Cardiac muscle cell (in vitro differentiated cells and primary cell): ENCODE measurements around the gene PPP3CB. TPM values are rescaled to one million over a fixed set of nuclear protein-coding genes. Genes with fewer than 3 reads are reported as not detected.
A peak's percentile ranks its signal among the peaks of the same experiment; 100 is the strongest.

ENCODE experiments used
- DNase-seq, 2 donors: peaks; one replicate each; pipeline versions ENCODE4 v3.0.0 to v3.0.0-alpha.2; 2010 to 2017; ENCODE audit warnings: low read depth in 1 of 2, low spot score in 1 of 2
- H3K27ac ChIP-seq: fragments of 200-600 bp; sonication (generic); 2 replicates; pipeline ENCODE4 v1.5.1; 2016
- H3K27me3 ChIP-seq: fragments of 200-600 bp; sonication (generic); 2 replicates; pipeline ENCODE4 v1.6.0; 2016; ENCODE audit warnings: control low read depth
- H3K36me3 ChIP-seq: fragments of 200-600 bp; sonication (generic); 2 replicates; pipeline ENCODE4 v1.5.1; 2016; ENCODE audit warnings: control low read depth
- H3K4me1 ChIP-seq: fragments of 200-600 bp; sonication (generic); 2 replicates; pipeline ENCODE4 v1.8.1; 2017; ENCODE audit warnings: low read depth, mild to moderate bottlenecking, mixed run types
- H3K4me3 ChIP-seq: fragments of 200-600 bp; sonication (generic); 2 replicates; pipeline ENCODE4 v1.5.1; 2016; ENCODE audit warnings: mild to moderate bottlenecking
- H3K9me3 ChIP-seq: fragments of 200-600 bp; sonication (generic); 2 replicates; pipeline ENCODE4 v1.5.1; 2017; ENCODE audit warnings: low read depth, mild to moderate bottlenecking, control low read depth
- polyA plus RNA-seq: library from polyadenylated mRNA; unstranded; fragments of >200 nt; fragmentation: Nextera tagmentation; extraction: Ambion mirVana; gene quantifications from 2 replicates; pipeline ENCODE4 v1.2.1, GENCODE V29; 2016
- total RNA-seq: library from RNA; depleted of rRNA; stranded (reverse); fragments of >200 nt; gene quantifications from 2 replicates; pipeline ENCODE4 v1.2.3, GENCODE V29; 2016
- TF ChIP-seq, protein P1 (sequence below): IDR thresholded peaks from 2 replicates; pipeline ENCODE4 v1.5.1; 2012; ENCODE audit warnings: low read depth, mild to moderate bottlenecking, low read length

Gene PPP3CB
- total and polyA plus RNA-seq, 2 experiments from 2014 or later, result 14.3 to 45.2 TPM

DNA sequence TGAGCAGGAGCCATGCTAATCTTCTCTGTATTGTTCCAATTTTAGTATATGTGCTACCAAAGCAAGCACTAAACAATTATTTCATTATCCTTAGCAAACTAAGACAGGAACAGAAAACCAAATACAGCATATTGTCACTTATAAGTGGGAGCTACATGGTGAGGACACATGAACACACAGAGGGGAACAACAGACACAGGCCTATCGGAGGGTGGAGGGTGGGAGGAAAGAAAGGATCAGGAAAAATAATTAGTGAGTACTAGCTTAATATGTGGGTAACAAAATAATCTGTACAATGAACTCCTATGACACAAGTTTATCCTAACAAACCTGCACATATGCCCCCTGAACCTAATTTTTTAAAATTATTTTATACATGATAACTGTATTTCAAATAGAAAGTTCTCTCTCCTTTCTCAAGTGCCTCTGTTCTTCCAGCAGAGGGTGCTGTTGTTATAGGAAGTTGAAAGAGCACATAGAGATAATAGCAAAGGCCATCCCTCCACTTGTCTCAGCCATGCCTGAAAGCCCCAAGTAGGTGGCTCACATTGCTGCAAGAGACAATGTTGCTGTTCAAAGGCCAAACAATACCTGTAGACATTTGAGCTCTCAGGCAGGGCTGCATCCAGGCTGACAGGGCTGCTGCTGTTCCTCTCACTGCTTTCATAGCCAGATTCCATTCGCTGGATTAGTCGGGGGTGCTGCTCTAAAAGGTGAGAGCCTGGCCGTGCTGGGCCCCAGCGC is 33.4 kb upstream of the PPP3CB start:
- Histone ChIP-seq H3K4me1 (no peaks in the 10 kb centered on the region), H3K36me3 (peaks cover 10% of the 10 kb centered on the region), H3K9me3 (no peaks in the 10 kb centered on the region), H3K4me3 (no peak overlapping the region), H3K27me3 (no peaks in the 10 kb centered on the region), H3K27ac (no peak overlapping the region)
- TF ChIP-seq, protein P1, sequence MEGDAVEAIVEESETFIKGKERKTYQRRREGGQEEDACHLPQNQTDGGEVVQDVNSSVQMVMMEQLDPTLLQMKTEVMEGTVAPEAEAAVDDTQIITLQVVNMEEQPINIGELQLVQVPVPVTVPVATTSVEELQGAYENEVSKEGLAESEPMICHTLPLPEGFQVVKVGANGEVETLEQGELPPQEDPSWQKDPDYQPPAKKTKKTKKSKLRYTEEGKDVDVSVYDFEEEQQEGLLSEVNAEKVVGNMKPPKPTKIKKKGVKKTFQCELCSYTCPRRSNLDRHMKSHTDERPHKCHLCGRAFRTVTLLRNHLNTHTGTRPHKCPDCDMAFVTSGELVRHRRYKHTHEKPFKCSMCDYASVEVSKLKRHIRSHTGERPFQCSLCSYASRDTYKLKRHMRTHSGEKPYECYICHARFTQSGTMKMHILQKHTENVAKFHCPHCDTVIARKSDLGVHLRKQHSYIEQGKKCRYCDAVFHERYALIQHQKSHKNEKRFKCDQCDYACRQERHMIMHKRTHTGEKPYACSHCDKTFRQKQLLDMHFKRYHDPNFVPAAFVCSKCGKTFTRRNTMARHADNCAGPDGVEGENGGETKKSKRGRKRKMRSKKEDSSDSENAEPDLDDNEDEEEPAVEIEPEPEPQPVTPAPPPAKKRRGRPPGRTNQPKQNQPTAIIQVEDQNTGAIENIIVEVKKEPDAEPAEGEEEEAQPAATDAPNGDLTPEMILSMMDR, result peak; percentile 76
- peak; percentile 87 for DNase-seq

- Histone ChIP-seq H3K4me1 (peaks cover 7% of the 10 kb centered on the region), H3K9me3 (no peaks in the 10 kb centered on the region), H3K36me3 (peaks cover 28% of the 10 kb centered on the region), H3K4me3 (no peak overlapping the region), H3K27me3 (no peaks in the 10 kb centered on the region), H3K27ac (no peak overlapping the region)
- TF ChIP-seq, protein P1, result no peak
- no peak for DNase-seq
Observed at GRCh38 chr10:73522263-73522662, 26.4 kb upstream of the PPP3CB start.

- peaks cover 18% of the 10 kb centered on the region for H3K36me3 ChIP-seq
- no peak for DNase-seq
Observed at GRCh38 chr10:73519336-73519735, 23.5 kb upstream of the PPP3CB start.

DNA sequence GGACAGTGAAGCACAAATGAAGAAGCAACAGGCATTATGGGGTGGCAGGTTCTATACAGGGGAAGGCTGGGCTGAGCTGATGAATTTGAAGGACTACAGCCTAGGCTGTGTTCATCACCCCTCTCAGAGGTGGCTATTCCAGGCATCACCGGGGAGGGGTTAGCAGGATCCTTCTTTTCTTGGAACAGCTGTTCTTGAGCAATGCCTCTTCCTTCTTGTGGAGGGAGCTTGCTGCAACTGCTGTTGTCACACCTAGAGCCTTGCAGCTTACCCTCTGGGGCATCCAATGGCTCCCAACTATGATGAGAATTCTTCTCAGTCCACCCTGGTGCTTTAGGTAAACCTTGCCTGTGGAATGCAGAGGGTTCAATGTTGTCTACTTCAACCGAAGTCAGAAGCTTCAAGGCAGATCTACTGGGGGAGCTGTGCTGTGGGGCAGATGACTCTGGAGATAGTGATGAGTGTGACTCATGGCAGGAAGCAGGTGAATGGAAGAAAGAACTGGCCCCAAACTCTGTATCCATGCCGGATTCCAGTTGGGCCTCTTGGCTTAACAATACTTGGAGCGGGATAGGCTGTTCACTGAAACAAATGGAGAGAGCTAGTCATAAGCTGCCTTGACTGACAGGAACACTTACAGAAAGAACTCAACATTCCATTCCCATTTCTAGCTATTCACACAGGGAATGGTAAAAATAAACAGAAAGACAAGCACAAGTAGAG is 21.5 kb upstream of the PPP3CB start:
- Histone ChIP-seq H3K4me1 (peaks cover 7% of the 10 kb centered on the region), H3K27me3 (no peaks in the 10 kb centered on the region), H3K36me3 (peaks cover 11% of the 10 kb centered on the region), H3K9me3 (no peaks in the 10 kb centered on the region), H3K27ac (peak overlapping the region; percentile 67), H3K4me3 (no peak overlapping the region)
- no peak for DNase-seq
- TF ChIP-seq, protein P1, result no peak

More at GRCh38 chr10:73519336-73519735, 23.5 kb upstream of the PPP3CB start:
- peaks cover 7% of the 10 kb centered on the region for H3K4me1 ChIP-seq
- H3K4me3 ChIP-seq, result no peak overlapping the region
- TF ChIP-seq, protein P1, result no peak
- no peaks in the 10 kb centered on the region for H3K9me3 ChIP-seq
- H3K27ac ChIP-seq, result no peak overlapping the region
- H3K27me3 ChIP-seq, result no peaks in the 10 kb centered on the region

DNA sequence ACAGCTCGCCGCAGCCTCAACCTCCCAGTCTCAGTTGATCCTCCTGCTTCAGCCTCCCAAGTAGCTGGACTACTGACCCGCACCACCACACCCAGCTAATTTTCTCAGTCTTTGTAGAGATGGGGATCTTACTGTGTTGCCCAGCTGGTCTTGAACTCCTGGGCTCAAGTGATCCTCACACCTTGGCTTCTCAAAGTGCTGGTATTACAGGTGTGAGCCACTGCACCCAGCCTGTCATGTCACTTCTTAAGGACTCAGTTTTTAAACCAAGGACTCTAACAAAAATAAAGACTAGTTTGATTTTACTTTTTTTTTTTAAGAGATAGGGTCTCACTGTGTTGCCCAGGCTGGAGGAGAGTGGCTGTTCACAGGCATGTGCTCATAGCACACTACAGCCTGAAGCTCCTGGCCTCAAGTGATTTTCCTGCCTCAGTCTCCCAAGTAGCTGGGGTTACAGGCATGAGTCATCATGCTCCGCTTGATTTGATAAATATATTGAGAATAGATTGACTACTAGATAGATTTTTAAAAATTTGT is 16.5 kb upstream of the PPP3CB start:
- TF ChIP-seq, protein P1, result no peak
- Histone ChIP-seq H3K27ac (no peak overlapping the region), H3K36me3 (no peaks in the 10 kb centered on the region), H3K27me3 (no peaks in the 10 kb centered on the region), H3K4me1 (no peaks in the 10 kb centered on the region), H3K9me3 (no peaks in the 10 kb centered on the region), H3K4me3 (no peak overlapping the region)
- DNase-seq, result no peak
